Measurements from ENCODE around the gene FOXK2.
A peak's percentile ranks its signal among the peaks of the same experiment; 100 is the strongest.

Gene FOXK2

DNA sequence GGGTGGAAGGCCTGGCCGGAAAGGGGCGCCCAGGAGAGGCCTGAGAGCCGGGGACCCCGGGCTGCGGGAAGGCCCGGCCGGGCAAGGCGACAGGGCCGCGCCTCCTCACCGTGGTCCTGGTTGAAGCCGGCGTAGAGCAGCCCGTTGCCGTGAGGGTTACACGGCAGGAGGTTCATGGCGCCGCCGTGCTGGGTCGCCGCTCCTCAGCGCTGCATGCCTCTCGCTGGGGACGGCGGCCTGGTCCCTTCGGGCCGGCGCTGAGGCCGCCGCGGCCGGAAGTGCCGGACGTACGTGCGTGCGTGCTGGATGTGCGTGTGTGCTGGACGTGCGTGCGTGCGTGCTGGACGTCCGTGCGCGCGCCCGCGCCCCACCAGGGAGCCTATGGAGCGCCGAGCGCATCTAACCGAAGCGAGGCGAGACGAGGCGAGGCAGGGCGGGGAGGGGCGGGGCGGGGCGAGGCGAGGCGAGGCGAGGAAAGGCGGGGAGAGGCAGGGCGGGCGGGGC lies 128.7 kb downstream of the FOXK2 start, which contains the start of gene WDR45B:
Gene WDR45B, minus strand, starts transcription at position 280 of the 504 bp plus-strand sequence. Its CDS starts 104 bp downstream, at position 176.
- Histone ChIP-seq H3K27me3 (ENCODE audit: insufficient read depth, low read length) (no peaks in the 10 kb centered on the region), H2AFZ (ENCODE audit: low read depth, low read length) (peak within 1 kb of the TSS; percentile 62), H3K4me3 (ENCODE audit: low read length) (peak within 1 kb of the TSS; percentile 88), H3K4me1 (ENCODE audit: insufficient read depth, low read length) (peaks cover 18% of the 10 kb centered on the region), H3K9me3 (ENCODE audit: low read length) (no peaks in the 10 kb centered on the region), H3K36me3 (ENCODE audit: insufficient read depth, low read length) (peaks cover 15% of the 10 kb centered on the region)

DNA sequence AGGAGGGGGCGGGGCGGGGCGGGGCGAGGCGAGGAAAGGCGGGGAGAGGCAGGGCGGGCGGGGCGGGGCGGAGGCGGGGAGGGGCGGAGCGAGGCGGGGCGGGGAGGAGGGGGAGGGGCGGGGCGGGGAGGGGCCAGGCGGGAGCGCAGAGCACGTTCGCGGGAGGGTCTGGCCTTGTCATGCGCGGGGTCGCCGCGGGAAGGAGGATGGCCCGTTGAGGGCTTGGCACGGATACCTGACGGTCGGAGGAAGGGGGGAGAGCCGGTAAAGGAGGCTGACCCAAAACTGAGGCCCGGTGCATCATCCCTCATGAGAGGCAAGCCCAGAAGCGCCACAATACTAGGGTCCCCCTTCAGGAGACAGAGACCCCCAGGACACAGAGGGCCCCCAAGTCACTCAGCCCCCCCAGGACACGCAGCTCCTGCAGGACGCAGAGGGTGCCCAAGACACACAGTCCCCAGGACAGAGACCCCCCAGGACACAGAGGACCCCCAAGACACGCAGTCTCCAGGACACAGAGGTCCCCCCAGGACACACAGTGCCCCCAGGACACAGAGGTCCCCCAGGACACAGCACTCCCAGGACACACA lies 129.3 kb downstream of the FOXK2 start:
- Histone ChIP-seq H3K9me3 (ENCODE audit: low read length) (no peaks in the 10 kb centered on the region), H3K36me3 (ENCODE audit: insufficient read depth, low read length) (peaks cover 9% of the 10 kb centered on the region), H3K27me3 (ENCODE audit: insufficient read depth, low read length) (no peaks in the 10 kb centered on the region), H3K4me1 (ENCODE audit: insufficient read depth, low read length) (peaks cover 18% of the 10 kb centered on the region), H3K4me3 (ENCODE audit: low read length) (peak overlapping the region; percentile 50), H2AFZ (ENCODE audit: low read depth, low read length) (no peak overlapping the region)

- no peaks in the 10 kb centered on the region for H3K9me3 ChIP-seq (ENCODE audit: low read length)
Observed at GRCh38 chr17:82649501-82650261, 130.1 kb downstream of the FOXK2 start.

GRCh38 chr17:82650723-82651122 lies 131.2 kb downstream of the FOXK2 start:
- no peaks in the 10 kb centered on the region for H3K27me3 ChIP-seq (ENCODE audit: insufficient read depth, low read length)
- no peaks in the 10 kb centered on the region for H3K36me3 ChIP-seq (ENCODE audit: insufficient read depth, low read length)
- H2AFZ ChIP-seq (ENCODE audit: low read depth, low read length), result no peak overlapping the region
- H3K4me1 ChIP-seq (ENCODE audit: insufficient read depth, low read length), result peaks cover 18% of the 10 kb centered on the region
- no peaks in the 10 kb centered on the region for H3K9me3 ChIP-seq (ENCODE audit: low read length)
- H3K4me3 ChIP-seq (ENCODE audit: low read length), result no peak overlapping the region

More at GRCh38 chr17:82649501-82650261, 130.1 kb downstream of the FOXK2 start:
- Histone ChIP-seq H3K4me3 (ENCODE audit: low read length) (no peak overlapping the region), H3K27me3 (ENCODE audit: insufficient read depth, low read length) (no peaks in the 10 kb centered on the region), H3K4me1 (ENCODE audit: insufficient read depth, low read length) (peaks cover 18% of the 10 kb centered on the region), H3K36me3 (ENCODE audit: insufficient read depth, low read length) (peaks cover under 1% of the 10 kb centered on the region), H2AFZ (ENCODE audit: low read depth, low read length) (no peak overlapping the region)

DNA sequence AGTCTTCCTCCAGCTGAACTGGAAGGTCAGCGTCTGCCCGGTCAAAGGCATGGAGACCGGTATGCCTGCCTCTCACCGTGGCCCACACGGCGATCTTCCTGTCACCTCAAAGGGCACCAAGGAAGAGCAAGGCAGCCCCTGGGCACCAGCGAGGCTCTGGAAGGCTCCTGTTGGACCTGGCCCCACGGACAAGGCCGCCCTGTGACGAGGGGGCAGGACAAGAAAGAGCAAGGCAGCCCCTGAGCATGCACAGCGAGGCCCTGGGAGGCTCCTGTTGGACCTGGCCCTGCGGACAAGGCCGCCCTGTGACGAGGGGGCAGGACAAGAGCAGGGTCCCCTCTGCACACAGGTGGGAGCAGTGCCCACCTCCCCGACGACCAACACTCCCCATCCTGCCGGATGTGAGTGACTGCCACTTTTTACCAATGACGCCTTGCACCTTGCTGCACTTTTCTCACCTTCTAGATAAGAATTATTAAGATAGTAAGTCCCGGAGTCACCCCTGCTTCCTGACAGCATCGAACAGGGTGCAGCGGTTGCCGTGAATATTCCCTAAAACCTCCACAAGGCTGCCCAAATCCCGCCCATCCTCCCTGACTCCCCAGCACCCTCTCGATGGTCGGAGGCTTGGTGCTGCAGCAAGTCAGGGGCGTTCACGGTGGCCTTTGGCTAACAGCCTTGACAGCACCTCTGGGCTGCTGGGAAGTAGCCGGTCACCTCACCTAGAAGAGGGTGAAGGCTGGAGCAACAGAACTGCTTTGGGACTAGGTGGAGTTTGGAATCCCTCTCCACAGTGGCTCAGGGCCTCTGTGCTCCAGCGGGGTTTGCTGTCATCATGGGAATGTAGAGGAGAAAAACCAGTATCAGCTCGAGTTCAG lies 134.4 kb downstream of the FOXK2 start:
- Histone ChIP-seq H3K4me3 (ENCODE audit: low read length) (no peak overlapping the region), H2AFZ (ENCODE audit: low read depth, low read length) (no peak overlapping the region), H3K36me3 (ENCODE audit: insufficient read depth, low read length) (peaks cover 3% of the 10 kb centered on the region), H3K4me1 (ENCODE audit: insufficient read depth, low read length) (peaks cover 2% of the 10 kb centered on the region), H3K9me3 (ENCODE audit: low read length) (no peaks in the 10 kb centered on the region), H3K27me3 (ENCODE audit: insufficient read depth, low read length) (no peaks in the 10 kb centered on the region)

All from neuron (in vitro differentiated cells).